Ramos (cell line): ENCODE results near the gene PRAMEF17.
"Not testable (repeated sequence)": the region's sequence is repeated elsewhere in the genome, so short reads cannot be mapped to it uniquely, and the experiment has no call there.

Source experiments
- in situ Hi-C: fragments of 300-500 bp; cut with MboI; formaldehyde crosslinking; loops from one replicate; pipeline ENCODE4 v1.14.3; 2022; ENCODE audit warnings: low sequenced_read_pairs; ENCODE audit not compliant: unreplicated experiment

PRAMEF17 gene

GRCh38 chr1:13439104-13439783 lies 49.8 kb downstream of the PRAMEF17 start:
- in situ Hi-C loops, result not testable (repeated sequence)
